HG03159 (cell line): ENCODE measurements around the gene EIF3D.

ENCODE experiments used
- ATAC-seq: cut with Tn5 transposase; IDR thresholded peaks from one replicate; pipeline ENCODE4 v1.9.1; 2021; ENCODE audit warnings: mild to moderate bottlenecking, moderate library complexity; ENCODE audit not compliant: unreplicated experiment

EIF3D gene

GRCh38 chr22:36528795-36529751, at the start of gene EIF3D:
TSS of gene EIF3D (minus strand) at chr22:36529166. CDS start at chr22:36526121, 3,045 bp downstream.
- ATAC-seq, result peak; percentile 91

GRCh38 chr22:36578619-36579018, 49.7 kb upstream of the EIF3D start:
- ATAC-seq, result no peak

GRCh38 chr22:36577019-36577418, 48.1 kb upstream of the EIF3D start:
- ATAC-seq, result no peak

GRCh38 chr22:36574728-36575127, 45.8 kb upstream of the EIF3D start:
- ATAC-seq, result no peak

- ATAC-seq, result no peak
Observed at GRCh38 chr22:36573815-36574363, 44.9 kb upstream of the EIF3D start.

GRCh38 chr22:36571991-36572390, 43.0 kb upstream of the EIF3D start:
- no peak for ATAC-seq

- ATAC-seq, result no peak
Observed at GRCh38 chr22:36569999-36570398, 41.0 kb upstream of the EIF3D start.

GRCh38 chr22:36568846-36569245, 39.9 kb upstream of the EIF3D start:
- no peak for ATAC-seq

- no peak for ATAC-seq
Observed at GRCh38 chr22:36566720-36567119, 37.8 kb upstream of the EIF3D start.

- no peak for ATAC-seq
Observed at GRCh38 chr22:36565686-36566085, 36.7 kb upstream of the EIF3D start.

- no peak for ATAC-seq
Observed at GRCh38 chr22:36565159-36565507, 36.2 kb upstream of the EIF3D start.

GRCh38 chr22:36564422-36565158, 35.6 kb upstream of the EIF3D start:
- ATAC-seq, result no peak

- ATAC-seq, result no peak
Observed at GRCh38 chr22:36563898-36564297, 34.9 kb upstream of the EIF3D start.

- no peak for ATAC-seq
Observed at GRCh38 chr22:36563444-36563843, 34.5 kb upstream of the EIF3D start.

- no peak for ATAC-seq
Observed at GRCh38 chr22:36563001-36563400, 34.0 kb upstream of the EIF3D start.

- no peak for ATAC-seq
Observed at GRCh38 chr22:36562261-36562835, 33.4 kb upstream of the EIF3D start.

GRCh38 chr22:36561291-36561811, 32.4 kb upstream of the EIF3D start:
- no peak for ATAC-seq

- ATAC-seq, result no peak
Observed at GRCh38 chr22:36560001-36560400, 31.0 kb upstream of the EIF3D start.

- no peak for ATAC-seq
Observed at GRCh38 chr22:36554098-36554497, 25.1 kb upstream of the EIF3D start.

- no peak for ATAC-seq
Observed at GRCh38 chr22:36552289-36552688, 23.3 kb upstream of the EIF3D start.
